K562 (cell line): Measurements from ENCODE around the gene NHS.

Source experiments
- AFF1 ChIP-seq, 2 experiments: fragments of 450-650 bp; IDR thresholded peaks; 2 replicates each; pipeline ENCODE4 v1.6.1; 2018; ENCODE audit warnings: mild to moderate bottlenecking in 2 of 2, low read depth in 1 of 2; ENCODE audit not compliant: partially characterized antibody in 2 of 2
- CTCF ChIP-seq, 3 experiments: IDR thresholded peaks in 2 of 3; conservative IDR thresholded peaks in 1 of 3; 2 replicates each; pipeline ENCODE4 v1.5.1; 2011 to 2012; ENCODE audit warnings: low read length in 3 of 3, mild to moderate bottlenecking in 3 of 3, control low read depth in 2 of 3, improper control_type of control experiment in 1 of 3, inconsistent platforms in 1 of 3, low read depth in 1 of 3, mixed read lengths in 1 of 3, moderate library complexity in 1 of 3; ENCODE audit not compliant: insufficient read depth in 2 of 3
- PCBP2 ChIP-seq: fragments of 200-400 bp; formaldehyde crosslinking; IDR thresholded peaks from 2 replicates; pipeline ENCODE4 v1.6.1; 2018; ENCODE audit warnings: low read length, low read depth, mild to moderate bottlenecking, moderate library complexity; ENCODE audit not compliant: poor library complexity, severe bottlenecking
- ZFP91 ChIP-seq: sonication (generic); formaldehyde crosslinking; IDR thresholded peaks from 2 replicates; pipeline ENCODE4 v1.8.0; 2022; ENCODE audit warnings: mild to moderate bottlenecking, missing genetic modification reagents
- ZHX1 ChIP-seq: fragments of 150-350 bp; conservative IDR thresholded peaks from 2 replicates; pipeline ENCODE4 v1.6.1; 2014; ENCODE audit warnings: low read length
- ZNF184 ChIP-seq: sonication (generic); formaldehyde crosslinking; IDR thresholded peaks from 2 replicates; pipeline ENCODE4 v1.5.0; 2020; ENCODE audit warnings: missing genetic modification reagents
- ZSCAN29 ChIP-seq: fragments of 450-650 bp; IDR thresholded peaks from 2 replicates; pipeline ENCODE4 v1.6.1; 2017

- no peak for TF ChIP-seq ZNF184 (CRISPR knock-in tag)
- TF ChIP-seq ZFP91 (CRISPR knock-in tag) = no peak
- TF ChIP-seq PCBP2 = no peak
- no peak for TF ChIP-seq CTCF (IDR thresholded peaks at IDR 0.05 in 2 of 3, conservative IDR thresholded peaks at IDR 0.05 in 1 of 3; ENCODE audit: insufficient read depth in 2 of 3, low read depth in 1 of 3, low read length in 3 of 3)
- TF ChIP-seq ZHX1 = no peak
- no peak for TF ChIP-seq ZSCAN29
- no peak for TF ChIP-seq AFF1 (IDR thresholded peaks at IDR 0.05; ENCODE audit: low read depth in 1 of 2, partially characterized antibody in 2 of 2)
Measured at GRCh38 chrX:17680732-17681413, 305.9 kb downstream of the NHS start.
